Uterus (tissue), 2 donors: ENCODE measurements around the gene SKAP1.

Source experiments
- CTCF ChIP-seq, 4 experiments: fragments of 200-600 bp in 2 of 4; fragments of 450-650 bp in 2 of 4; sonication (generic) in 2 of 4; IDR thresholded peaks; one replicate each; pipeline ENCODE4 v1.5.1; 2016 to 2019; ENCODE audit warnings: antibody characterized with exemption in 4 of 4, mild to moderate bottlenecking in 2 of 4, moderate library complexity in 1 of 4
- POLR2A ChIP-seq, 2 donors: fragments of 450-650 bp; IDR thresholded peaks; one replicate each; pipeline ENCODE4 v1.6.1; 2016; ENCODE audit warnings: antibody characterized with exemption in 2 of 2, mild to moderate bottlenecking in 1 of 2, moderate library complexity in 1 of 2

- TF ChIP-seq CTCF (IDR thresholded peaks at IDR 0.05) (no peak), POLR2A (IDR thresholded peaks at IDR 0.05) (no peak)
These were observed 133.6 kb downstream of the SKAP1 start for GRCh38 chr17:48296453-48296852.
